Subcutaneous abdominal adipose tissue (tissue), 5 donors: Measurements from ENCODE around the gene TMEM238L.

Source experiments
- H3K27ac ChIP-seq: one replicate; pipeline ENCODE4 v1.7.0; 2013; ENCODE audit warnings: low read depth, mild to moderate bottlenecking, inconsistent platforms, low read length, moderate library complexity
- H3K27me3 ChIP-seq, 5 donors: one replicate each; pipeline ENCODE4 v1.7.0; 2013; ENCODE audit warnings: low read length in 5 of 5, inconsistent platforms in 1 of 5; ENCODE audit not compliant: control insufficient read depth in 5 of 5, insufficient read depth in 4 of 5
- H3K36me3 ChIP-seq, 5 donors: one replicate each; pipeline ENCODE4 v1.7.0; 2013; ENCODE audit warnings: low read length in 5 of 5; ENCODE audit not compliant: control insufficient read depth in 5 of 5, insufficient read depth in 5 of 5
- H3K4me1 ChIP-seq, 5 donors: one replicate each; pipeline ENCODE4 v1.7.0; 2013; ENCODE audit warnings: low read length in 5 of 5, mild to moderate bottlenecking in 3 of 5, moderate library complexity in 1 of 5; ENCODE audit not compliant: control insufficient read depth in 5 of 5, insufficient read depth in 5 of 5
- H3K4me3 ChIP-seq, 5 donors: one replicate each; pipeline ENCODE4 v1.7.0; 2013; ENCODE audit warnings: low read length in 5 of 5, low read depth in 1 of 5
- H3K9ac ChIP-seq, 5 donors: one replicate each; pipeline ENCODE4 v1.7.0; 2013; ENCODE audit warnings: low read length in 5 of 5, mild to moderate bottlenecking in 4 of 5, moderate library complexity in 3 of 5
- H3K9me3 ChIP-seq, 5 donors: one replicate each; pipeline ENCODE4 v1.7.0; 2013; ENCODE audit warnings: low read length in 5 of 5; ENCODE audit not compliant: control insufficient read depth in 5 of 5
- donor health status: healthy.
- donor health status: healthy.
- donor health status: healthy.
- donor health status: healthy.
- donor health status: healthy.

Gene TMEM238L

GRCh38 chr17:10831696-10832095 is 27.8 kb upstream of the TMEM238L start:
- Histone ChIP-seq H3K4me1 (no peaks in the 10 kb centered on the region), H3K27ac (no peak overlapping the region), H3K36me3 (no peaks in the 10 kb centered on the region), H3K9me3 (no peaks in the 10 kb centered on the region), H3K9ac (no peak overlapping the region), H3K27me3 (peaks cover 0 to 2% (median 0%) of the 10 kb centered on the region in 5 donors), H3K4me3 (no peak overlapping the region)

DNA sequence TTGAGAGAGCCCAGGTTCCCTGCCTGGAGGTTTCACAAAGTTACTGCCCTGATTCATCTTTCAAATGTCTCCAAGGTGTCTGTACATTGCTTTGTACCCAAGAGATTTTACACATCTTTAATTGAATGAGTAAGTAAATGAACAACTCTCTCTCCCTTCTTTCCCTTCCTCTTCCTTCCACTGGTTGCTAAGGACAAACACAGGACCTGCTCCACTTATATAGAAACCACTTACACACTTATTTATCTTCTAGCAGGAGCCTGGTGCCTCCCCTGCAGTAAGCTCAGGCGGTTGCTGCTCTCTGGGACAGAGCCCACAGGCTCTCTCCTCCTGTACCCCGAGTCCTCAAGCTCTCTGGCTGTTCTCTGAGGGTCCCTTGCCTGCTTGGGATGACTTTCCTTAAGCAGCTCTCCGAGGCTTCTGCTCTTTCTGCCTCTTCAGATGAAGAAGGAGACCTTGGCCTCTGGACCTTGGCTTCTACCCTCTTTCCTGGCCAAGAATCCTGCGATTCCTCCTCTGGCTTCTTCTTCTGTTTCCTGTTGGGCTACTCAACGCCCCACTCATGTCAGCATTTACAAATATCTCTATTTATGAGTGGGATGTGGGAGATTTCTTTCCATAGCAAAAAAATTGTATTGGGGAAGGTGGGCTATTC is 24.1 kb upstream of the TMEM238L start:
- H3K9me3 ChIP-seq: no peaks in the 10 kb centered on the region

GRCh38 chr17:10824874-10825273 is 21.0 kb upstream of the TMEM238L start:
- H3K4me1 ChIP-seq: no peaks in the 10 kb centered on the region
- no peaks in the 10 kb centered on the region for H3K9me3 ChIP-seq
- no peak overlapping the region for H3K4me3 ChIP-seq
- H3K9ac ChIP-seq: no peak overlapping the region
- peaks cover 0 to 2% (median 0%) of the 10 kb centered on the region in 5 donors for H3K27me3 ChIP-seq
- no peaks in the 10 kb centered on the region for H3K36me3 ChIP-seq
- no peak overlapping the region for H3K27ac ChIP-seq

More for the DNA sequence above, 24.1 kb upstream of the TMEM238L start:
- no peaks in the 10 kb centered on the region for H3K36me3 ChIP-seq
- H3K27me3 ChIP-seq: peaks cover 0 to 2% (median 0%) of the 10 kb centered on the region in 5 donors
- no peak overlapping the region for H3K4me3 ChIP-seq
- no peaks in the 10 kb centered on the region for H3K4me1 ChIP-seq
- H3K27ac ChIP-seq: no peak overlapping the region
- H3K9ac ChIP-seq: no peak overlapping the region

DNA sequence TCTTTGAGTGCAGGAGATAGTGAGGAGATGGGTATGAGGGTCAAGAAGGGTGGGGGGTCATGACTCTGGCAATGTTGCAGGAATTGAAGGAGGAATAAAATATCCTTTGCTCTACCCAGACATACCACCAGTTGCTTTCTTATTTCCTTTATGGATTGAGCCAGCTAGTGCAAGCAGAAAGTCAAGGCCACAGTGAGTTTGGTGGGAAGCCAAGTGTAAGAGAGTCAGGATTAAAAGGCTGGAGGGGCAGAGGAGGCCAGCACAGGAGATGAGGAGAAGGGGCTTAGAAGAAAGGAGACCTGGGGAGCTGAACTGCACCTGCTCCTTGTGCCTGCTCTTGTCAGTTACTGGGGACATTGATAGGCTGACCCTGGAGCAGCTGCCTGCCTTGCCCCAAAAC is 17.9 kb upstream of the TMEM238L start:
- Histone ChIP-seq H3K9me3 (no peaks in the 10 kb centered on the region), H3K4me1 (no peaks in the 10 kb centered on the region), H3K9ac (no peak overlapping the region), H3K27ac (no peak overlapping the region), H3K4me3 (no peak overlapping the region), H3K36me3 (no peaks in the 10 kb centered on the region), H3K27me3 (peaks cover 0 to 2% (median 0%) of the 10 kb centered on the region in 5 donors)

DNA sequence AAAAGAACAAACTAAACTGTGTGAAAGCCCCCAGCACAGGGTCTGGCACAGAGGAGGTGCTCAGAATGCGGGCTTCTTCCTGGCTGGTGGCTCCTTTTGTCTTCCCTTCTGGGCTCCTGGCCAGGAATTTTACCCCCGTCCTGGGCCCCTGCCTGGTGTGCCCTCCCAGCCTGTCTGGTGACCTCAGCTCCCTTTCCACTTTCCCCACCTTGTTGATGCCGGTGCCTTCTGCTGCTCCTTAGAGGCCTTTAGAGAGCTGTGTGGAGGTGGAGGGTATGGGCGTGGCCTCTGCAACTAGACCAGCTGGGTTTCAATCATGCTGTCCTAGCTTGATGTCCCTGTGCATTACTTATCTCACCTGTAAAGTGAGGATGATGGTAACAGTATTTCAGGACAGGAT is 17.2 kb upstream of the TMEM238L start:
- Histone ChIP-seq H3K36me3 (no peaks in the 10 kb centered on the region), H3K27me3 (peaks cover 0 to 2% (median 0%) of the 10 kb centered on the region in 5 donors), H3K4me1 (no peaks in the 10 kb centered on the region), H3K9me3 (no peaks in the 10 kb centered on the region), H3K9ac (no peak overlapping the region), H3K27ac (no peak overlapping the region), H3K4me3 (no peak overlapping the region)

- Histone ChIP-seq H3K36me3 (no peaks in the 10 kb centered on the region), H3K9me3 (no peaks in the 10 kb centered on the region), H3K27me3 (no peaks in the 10 kb centered on the region), H3K4me3 (no peak overlapping the region), H3K9ac (no peak overlapping the region), H3K4me1 (peaks cover 0 to 3% (median 0%) of the 10 kb centered on the region in 5 donors), H3K27ac (no peak overlapping the region)
Measured at GRCh38 chr17:10815319-10815718, 11.4 kb upstream of the TMEM238L start.

GRCh38 chr17:10814075-10814474 is 10.2 kb upstream of the TMEM238L start:
- Histone ChIP-seq H3K36me3 (no peaks in the 10 kb centered on the region), H3K27ac (no peak overlapping the region), H3K9me3 (no peaks in the 10 kb centered on the region), H3K9ac (no peak overlapping the region), H3K4me3 (no peak overlapping the region), H3K27me3 (no peaks in the 10 kb centered on the region), H3K4me1 (peaks cover 0 to 3% (median 0%) of the 10 kb centered on the region in 5 donors)

GRCh38 chr17:10812674-10813073 is 8.8 kb upstream of the TMEM238L start:
- Histone ChIP-seq H3K4me3 (no peak overlapping the region), H3K4me1 (peaks cover 0 to 3% (median 0%) of the 10 kb centered on the region in 5 donors), H3K27me3 (no peaks in the 10 kb centered on the region), H3K9me3 (no peaks in the 10 kb centered on the region), H3K36me3 (no peaks in the 10 kb centered on the region), H3K9ac (no peak overlapping the region), H3K27ac (no peak overlapping the region)

DNA sequence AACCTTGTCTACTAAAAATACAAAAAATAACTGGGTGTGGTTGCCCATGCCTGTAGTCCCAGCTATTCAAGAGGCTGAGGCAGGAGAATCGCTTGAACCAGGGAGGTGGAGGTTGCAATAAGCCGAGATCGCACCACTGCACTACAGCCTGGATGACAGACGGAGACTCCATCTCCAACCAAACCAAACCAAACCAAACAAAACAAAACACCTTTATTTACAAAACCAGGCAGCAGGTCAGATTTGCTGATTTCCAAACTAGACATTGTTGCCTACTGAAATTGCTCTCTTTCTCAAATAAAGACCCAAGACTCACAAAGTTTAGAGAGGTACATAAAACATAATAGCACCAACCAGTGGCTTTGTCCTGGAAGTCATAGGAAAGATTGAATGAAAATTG is 5.7 kb upstream of the TMEM238L start:
- no peaks in the 10 kb centered on the region for H3K9me3 ChIP-seq
- H3K9ac ChIP-seq: no peak overlapping the region
- H3K4me3 ChIP-seq: no peak overlapping the region
- no peaks in the 10 kb centered on the region for H3K36me3 ChIP-seq
- no peaks in the 10 kb centered on the region for H3K27me3 ChIP-seq
- H3K4me1 ChIP-seq: peaks cover 0 to 3% (median 0%) of the 10 kb centered on the region in 5 donors
- no peak overlapping the region for H3K27ac ChIP-seq

DNA sequence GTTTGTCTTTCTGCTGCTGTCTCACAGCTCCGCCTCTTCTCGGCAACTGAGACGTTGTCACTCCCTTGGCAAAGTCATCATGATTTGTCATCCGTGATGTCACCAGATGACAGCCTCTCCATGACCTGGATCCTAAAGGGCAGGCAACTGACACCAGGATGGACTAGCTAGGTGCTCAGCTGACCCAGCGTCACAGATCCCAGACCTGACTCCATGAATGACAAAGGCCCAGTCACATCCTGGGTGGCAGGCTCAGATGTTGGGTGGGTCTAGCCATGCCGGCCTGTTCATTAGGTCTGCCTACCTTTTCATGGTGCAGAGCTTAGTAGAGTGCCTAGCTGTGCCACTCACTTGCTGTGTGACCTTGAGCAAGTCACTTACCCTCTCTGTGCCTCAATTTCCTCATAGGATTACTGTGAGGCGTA is 3.8 kb upstream of the TMEM238L start:
- H3K27ac ChIP-seq: no peak overlapping the region

More for the DNA sequence above, 3.8 kb upstream of the TMEM238L start:
- Histone ChIP-seq H3K9me3 (no peaks in the 10 kb centered on the region), H3K4me1 (peaks cover 0 to 4% (median 0%) of the 10 kb centered on the region in 5 donors), H3K36me3 (no peaks in the 10 kb centered on the region), H3K27me3 (no peaks in the 10 kb centered on the region), H3K4me3 (no peak overlapping the region), H3K9ac (no peak overlapping the region)
